ENCODE results near the gene CYP39A1. TPM values are rescaled to one million over a fixed set of nuclear protein-coding genes. Genes with fewer than 3 reads are reported as not detected.

The CYP39A1 gene, protein sequence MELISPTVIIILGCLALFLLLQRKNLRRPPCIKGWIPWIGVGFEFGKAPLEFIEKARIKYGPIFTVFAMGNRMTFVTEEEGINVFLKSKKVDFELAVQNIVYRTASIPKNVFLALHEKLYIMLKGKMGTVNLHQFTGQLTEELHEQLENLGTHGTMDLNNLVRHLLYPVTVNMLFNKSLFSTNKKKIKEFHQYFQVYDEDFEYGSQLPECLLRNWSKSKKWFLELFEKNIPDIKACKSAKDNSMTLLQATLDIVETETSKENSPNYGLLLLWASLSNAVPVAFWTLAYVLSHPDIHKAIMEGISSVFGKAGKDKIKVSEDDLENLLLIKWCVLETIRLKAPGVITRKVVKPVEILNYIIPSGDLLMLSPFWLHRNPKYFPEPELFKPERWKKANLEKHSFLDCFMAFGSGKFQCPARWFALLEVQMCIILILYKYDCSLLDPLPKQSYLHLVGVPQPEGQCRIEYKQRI
- 6.3 TPM for total RNA-seq

DNA sequence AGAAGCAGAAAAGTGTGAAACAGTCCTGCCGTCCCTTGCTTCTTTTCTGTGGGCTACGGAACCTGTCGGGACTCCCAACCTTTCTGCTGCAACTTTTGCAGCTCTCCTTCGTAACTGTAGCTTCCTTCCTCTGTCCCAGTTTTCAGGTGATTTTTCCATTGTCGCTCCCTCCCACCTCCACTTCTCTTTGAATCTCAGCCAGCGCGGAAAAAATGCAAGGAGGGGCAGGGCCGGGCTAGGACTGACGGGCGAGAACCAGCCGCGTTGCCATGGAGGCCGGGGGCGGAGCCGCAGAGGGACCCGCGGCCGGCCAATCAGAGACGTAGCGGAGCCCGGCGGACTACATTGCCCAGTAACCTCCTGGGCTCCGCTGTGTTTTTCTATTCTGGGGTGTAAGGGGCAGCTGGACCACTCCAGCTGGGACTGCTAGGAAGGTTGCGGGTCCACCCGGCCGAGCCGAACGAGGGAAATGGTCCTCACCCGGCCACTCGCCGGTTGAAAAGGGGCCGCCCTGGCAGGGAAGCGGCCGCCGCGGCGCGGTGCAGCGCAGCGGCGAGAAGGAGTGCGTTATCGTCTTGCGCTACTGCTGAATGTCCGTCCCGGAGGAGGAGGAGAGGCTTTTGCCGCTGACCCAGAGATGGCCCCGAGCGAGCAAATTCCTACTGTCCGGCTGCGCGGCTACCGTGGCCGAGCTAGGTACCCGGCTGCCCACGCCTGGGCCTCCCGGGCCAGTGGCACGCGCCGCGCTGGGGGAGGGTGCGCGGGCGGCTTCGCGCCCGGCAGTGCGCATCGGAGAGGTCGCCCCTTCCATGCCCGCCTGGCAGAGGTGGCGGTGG lies at the start of gene CYP39A1, which contains the start of gene SLC25A27:
TSS of gene CYP39A1 (minus strand) at position 216 of the 836 bp plus-strand sequence. CDS start 236 bp downstream, outside the sequence.
TSS of gene SLC25A27 (plus strand) at position 373 of the 836 bp plus-strand sequence. CDS start at position 591, 218 bp downstream.
- Histone ChIP-seq H3K4me1 (ENCODE audit: control insufficient read depth in 3 of 3, insufficient read depth in 3 of 3, low read length in 3 of 3) (peaks cover 4 to 19% (median 7%) of the 10 kb centered on the region in 3 donors), H3K36me3 (ENCODE audit: control insufficient read depth in 3 of 3, insufficient read depth in 3 of 3, low read length in 3 of 3) (peaks cover 0 to 3% (median 3%) of the 10 kb centered on the region in 3 donors), H3K9me3 (ENCODE audit: control insufficient read depth in 3 of 3, low read length in 3 of 3) (no peaks in the 10 kb centered on the region), H3K27ac (ENCODE audit: low read depth, low read length) (peak within 1 kb of the TSS; percentile 84), H3K9ac (ENCODE audit: low read depth in 1 of 3, low read length in 3 of 3) (peak within 1 kb of the TSS; percentile 79 to 87 (median 84)), H3K27me3 (ENCODE audit: control insufficient read depth in 3 of 3, insufficient read depth in 3 of 3, low read length in 3 of 3) (no peaks in the 10 kb centered on the region), H3K4me3 (ENCODE audit: low read length in 3 of 3) (peak within 1 kb of the TSS; percentile 91 to 98 (median 96))

DNA sequence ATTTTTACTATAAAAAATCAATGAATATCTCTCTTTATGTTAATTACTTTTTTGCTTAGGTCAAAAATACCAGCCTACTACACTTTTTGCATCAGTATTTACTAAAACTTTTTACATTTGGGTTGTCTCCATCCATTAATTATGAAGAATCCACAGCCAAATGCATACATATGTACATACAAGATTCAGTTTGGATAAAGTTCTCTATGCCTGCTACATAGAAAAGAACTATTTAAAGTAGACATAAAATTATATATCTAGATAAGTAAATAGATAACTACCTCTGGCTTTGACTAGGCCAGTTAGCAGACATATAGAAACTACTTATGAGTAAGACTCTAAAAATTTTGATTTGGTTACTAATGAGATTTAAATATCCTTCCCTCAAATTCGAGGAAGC lies 47.4 kb upstream of the CYP39A1 start:
- H3K4me1 ChIP-seq (ENCODE audit: control insufficient read depth in 3 of 3, insufficient read depth in 3 of 3, low read length in 3 of 3) = no peaks in the 10 kb centered on the region

DNA sequence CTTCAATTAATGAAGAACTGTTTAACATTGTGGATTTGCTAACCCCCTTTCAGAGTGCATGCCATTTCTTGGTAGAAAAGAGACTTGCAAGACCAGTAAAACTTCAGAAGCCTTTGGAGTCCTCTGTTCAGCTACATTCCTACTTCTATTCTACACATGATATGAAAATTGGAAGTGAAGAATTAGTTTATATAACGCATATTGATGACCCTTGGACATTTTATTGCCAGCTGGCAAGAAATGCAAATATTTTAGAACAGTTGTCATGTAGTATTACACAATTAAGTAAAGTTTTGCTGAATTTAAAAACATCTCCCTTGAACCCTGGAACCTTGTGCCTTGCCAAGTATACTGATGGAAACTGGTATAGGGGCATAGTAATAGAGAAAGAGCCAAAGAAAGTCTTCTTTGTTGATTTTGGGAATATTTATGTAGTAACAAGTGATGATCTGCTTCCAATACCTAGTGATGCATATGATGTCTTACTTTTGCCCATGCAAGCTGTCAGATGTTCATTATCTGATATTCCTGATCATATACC lies 38.4 kb upstream of the CYP39A1 start:
- no peak overlapping the region for H3K27ac ChIP-seq (ENCODE audit: low read depth, low read length)
- no peaks in the 10 kb centered on the region for H3K27me3 ChIP-seq (ENCODE audit: control insufficient read depth in 3 of 3, insufficient read depth in 3 of 3, low read length in 3 of 3)
- no peak overlapping the region for H3K4me3 ChIP-seq (ENCODE audit: low read length in 3 of 3)
- H3K9me3 ChIP-seq (ENCODE audit: control insufficient read depth in 3 of 3, low read length in 3 of 3) = no peaks in the 10 kb centered on the region
- no peak overlapping the region for H3K9ac ChIP-seq (ENCODE audit: low read depth in 1 of 3, low read length in 3 of 3)
- peaks cover 2 to 5% (median 3%) of the 10 kb centered on the region in 3 donors for H3K4me1 ChIP-seq (ENCODE audit: control insufficient read depth in 3 of 3, insufficient read depth in 3 of 3, low read length in 3 of 3)
- no peaks in the 10 kb centered on the region for H3K36me3 ChIP-seq (ENCODE audit: control insufficient read depth in 3 of 3, insufficient read depth in 3 of 3, low read length in 3 of 3)

More for the DNA sequence above, 47.4 kb upstream of the CYP39A1 start:
- no peak overlapping the region for H3K9ac ChIP-seq (ENCODE audit: low read depth in 1 of 3, low read length in 3 of 3)
- H3K27ac ChIP-seq (ENCODE audit: low read depth, low read length) = no peak overlapping the region
- peaks cover 0 to 2% (median 0%) of the 10 kb centered on the region in 3 donors for H3K36me3 ChIP-seq (ENCODE audit: control insufficient read depth in 3 of 3, insufficient read depth in 3 of 3, low read length in 3 of 3)
- no peaks in the 10 kb centered on the region for H3K9me3 ChIP-seq (ENCODE audit: control insufficient read depth in 3 of 3, low read length in 3 of 3)
- H3K4me3 ChIP-seq (ENCODE audit: low read length in 3 of 3) = no peak overlapping the region
- no peaks in the 10 kb centered on the region for H3K27me3 ChIP-seq (ENCODE audit: control insufficient read depth in 3 of 3, insufficient read depth in 3 of 3, low read length in 3 of 3)

DNA sequence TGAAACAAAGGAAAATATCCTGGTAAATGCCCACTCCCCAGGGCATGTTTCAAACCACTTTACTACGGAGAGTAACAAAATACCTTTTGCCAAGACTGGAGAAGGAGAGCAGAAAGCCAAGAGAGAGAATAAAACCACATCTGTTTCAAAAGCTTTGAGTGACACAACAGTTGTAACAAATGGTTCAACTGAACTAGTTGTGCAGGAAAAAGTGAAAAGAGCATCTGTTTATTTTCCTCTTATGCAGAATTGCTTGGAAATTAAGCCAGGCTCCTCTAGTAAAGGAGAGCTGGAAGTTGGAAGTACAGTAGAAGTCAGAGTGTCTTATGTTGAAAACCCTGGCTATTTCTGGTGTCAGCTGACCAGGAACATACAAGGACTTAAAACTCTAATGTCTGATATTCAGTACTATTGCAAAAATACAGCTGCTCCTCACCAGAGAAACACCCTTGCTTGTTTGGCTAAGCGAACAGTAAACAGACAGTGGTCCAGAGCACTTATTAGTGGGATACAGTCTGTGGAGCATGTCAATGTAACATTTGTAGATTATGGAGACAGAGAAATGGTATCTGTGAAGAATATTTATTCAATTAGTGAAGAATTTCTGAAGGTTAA lies 37.6 kb upstream of the CYP39A1 start:
- no peaks in the 10 kb centered on the region for H3K36me3 ChIP-seq (ENCODE audit: control insufficient read depth in 3 of 3, insufficient read depth in 3 of 3, low read length in 3 of 3)
- H3K27ac ChIP-seq (ENCODE audit: low read depth, low read length) = no peak overlapping the region
- no peaks in the 10 kb centered on the region for H3K27me3 ChIP-seq (ENCODE audit: control insufficient read depth in 3 of 3, insufficient read depth in 3 of 3, low read length in 3 of 3)
- H3K4me1 ChIP-seq (ENCODE audit: control insufficient read depth in 3 of 3, insufficient read depth in 3 of 3, low read length in 3 of 3) = peaks cover 2 to 5% (median 3%) of the 10 kb centered on the region in 3 donors
- no peak overlapping the region for H3K9ac ChIP-seq (ENCODE audit: low read depth in 1 of 3, low read length in 3 of 3)
- H3K9me3 ChIP-seq (ENCODE audit: control insufficient read depth in 3 of 3, low read length in 3 of 3) = no peaks in the 10 kb centered on the region
- H3K4me3 ChIP-seq (ENCODE audit: low read length in 3 of 3) = no peak overlapping the region

DNA sequence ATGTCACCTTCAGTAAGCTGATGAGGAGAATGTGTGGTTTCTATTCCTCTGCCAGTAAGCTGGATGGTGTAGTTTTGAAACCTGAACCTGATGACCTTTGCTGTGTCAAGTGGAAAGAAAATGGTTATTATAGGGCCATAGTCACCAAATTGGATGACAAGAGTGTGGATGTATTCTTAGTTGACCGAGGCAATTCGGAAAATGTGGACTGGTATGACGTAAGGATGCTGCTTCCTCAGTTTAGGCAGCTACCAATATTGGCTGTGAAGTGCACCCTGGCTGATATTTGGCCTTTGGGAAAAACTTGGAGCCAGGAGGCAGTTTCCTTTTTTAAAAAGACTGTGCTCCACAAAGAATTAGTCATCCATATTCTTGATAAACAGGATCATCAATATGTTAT lies 37.0 kb upstream of the CYP39A1 start:
- Histone ChIP-seq H3K9ac (ENCODE audit: low read depth in 1 of 3, low read length in 3 of 3) (no peak overlapping the region), H3K36me3 (ENCODE audit: control insufficient read depth in 3 of 3, insufficient read depth in 3 of 3, low read length in 3 of 3) (no peaks in the 10 kb centered on the region), H3K27ac (ENCODE audit: low read depth, low read length) (no peak overlapping the region), H3K9me3 (ENCODE audit: control insufficient read depth in 3 of 3, low read length in 3 of 3) (no peaks in the 10 kb centered on the region), H3K27me3 (ENCODE audit: control insufficient read depth in 3 of 3, insufficient read depth in 3 of 3, low read length in 3 of 3) (no peaks in the 10 kb centered on the region), H3K4me3 (ENCODE audit: low read length in 3 of 3) (no peak overlapping the region), H3K4me1 (ENCODE audit: control insufficient read depth in 3 of 3, insufficient read depth in 3 of 3, low read length in 3 of 3) (peaks cover 2 to 5% (median 3%) of the 10 kb centered on the region in 3 donors)

DNA sequence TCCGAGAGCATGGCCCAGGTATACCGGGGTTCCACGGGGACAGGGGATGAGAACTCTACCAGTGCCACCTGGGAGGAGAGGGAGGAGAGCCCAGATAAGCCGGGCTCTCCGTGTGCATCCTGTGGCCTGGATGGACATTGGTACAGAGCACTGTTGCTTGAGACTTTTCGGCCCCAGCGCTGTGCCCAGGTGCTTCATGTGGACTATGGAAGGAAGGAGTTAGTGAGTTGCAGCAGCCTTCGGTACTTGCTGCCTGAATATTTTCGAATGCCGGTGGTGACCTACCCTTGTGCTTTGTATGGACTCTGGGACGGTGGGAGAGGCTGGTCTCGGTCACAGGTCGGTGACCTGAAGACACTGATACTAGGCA lies 36.3 kb upstream of the CYP39A1 start:
- peaks cover 0 to 2% (median 0%) of the 10 kb centered on the region in 3 donors for H3K36me3 ChIP-seq (ENCODE audit: control insufficient read depth in 3 of 3, insufficient read depth in 3 of 3, low read length in 3 of 3)
- H3K4me3 ChIP-seq (ENCODE audit: low read length in 3 of 3) = no peak overlapping the region
- no peaks in the 10 kb centered on the region for H3K9me3 ChIP-seq (ENCODE audit: control insufficient read depth in 3 of 3, low read length in 3 of 3)
- no peak overlapping the region for H3K27ac ChIP-seq (ENCODE audit: low read depth, low read length)
- H3K9ac ChIP-seq (ENCODE audit: low read depth in 1 of 3, low read length in 3 of 3) = no peak overlapping the region
- H3K4me1 ChIP-seq (ENCODE audit: control insufficient read depth in 3 of 3, insufficient read depth in 3 of 3, low read length in 3 of 3) = peaks cover 2 to 5% (median 3%) of the 10 kb centered on the region in 3 donors
- H3K27me3 ChIP-seq (ENCODE audit: control insufficient read depth in 3 of 3, insufficient read depth in 3 of 3, low read length in 3 of 3) = no peaks in the 10 kb centered on the region

DNA sequence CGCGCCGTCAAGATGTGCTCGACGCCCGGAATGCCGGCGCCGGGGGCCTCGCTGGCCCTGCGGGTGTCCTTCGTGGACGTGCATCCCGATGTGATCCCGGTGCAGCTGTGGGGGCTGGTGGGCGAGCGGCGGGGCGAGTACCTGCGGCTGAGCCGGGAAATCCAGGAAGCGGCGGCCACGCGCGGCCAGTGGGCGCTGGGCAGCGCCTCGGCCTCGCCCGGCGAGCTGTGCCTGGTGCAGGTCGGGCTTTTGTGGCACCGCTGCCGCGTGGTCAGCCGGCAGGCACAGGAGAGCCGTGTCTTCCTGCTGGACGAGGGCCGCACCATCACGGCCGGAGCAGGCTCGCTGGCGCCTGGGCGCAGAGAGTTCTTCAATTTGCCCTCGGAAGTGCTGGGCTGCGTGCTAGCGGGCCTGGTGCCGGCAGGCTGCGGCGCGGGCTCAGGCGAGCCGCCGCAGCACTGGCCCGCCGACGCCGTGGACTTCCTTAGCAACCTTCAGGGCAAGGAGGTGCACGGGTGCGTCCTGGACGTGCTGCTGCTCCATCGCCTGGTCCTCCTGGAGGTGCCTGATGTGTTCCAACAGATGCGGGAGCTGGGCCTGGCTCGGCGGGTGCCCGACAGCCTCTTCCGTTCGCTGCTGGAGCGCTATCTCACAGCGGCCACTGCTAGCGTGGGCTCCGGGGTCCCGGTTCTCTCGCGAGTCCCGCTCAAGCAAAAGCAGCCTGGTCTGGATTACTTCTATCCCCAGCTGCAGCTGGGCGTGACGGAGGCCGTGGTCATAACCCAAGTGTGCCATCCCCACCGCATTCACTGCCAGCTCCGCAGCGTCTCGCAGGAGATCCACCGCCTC lies 35.7 kb upstream of the CYP39A1 start:
- Histone ChIP-seq H3K4me1 (ENCODE audit: control insufficient read depth in 3 of 3, insufficient read depth in 3 of 3, low read length in 3 of 3) (peaks cover 2 to 5% (median 3%) of the 10 kb centered on the region in 3 donors), H3K27me3 (ENCODE audit: control insufficient read depth in 3 of 3, insufficient read depth in 3 of 3, low read length in 3 of 3) (no peaks in the 10 kb centered on the region), H3K27ac (ENCODE audit: low read depth, low read length) (no peak overlapping the region), H3K4me3 (ENCODE audit: low read length in 3 of 3) (no peak overlapping the region), H3K9ac (ENCODE audit: low read depth in 1 of 3, low read length in 3 of 3) (no peak overlapping the region), H3K9me3 (ENCODE audit: control insufficient read depth in 3 of 3, low read length in 3 of 3) (no peaks in the 10 kb centered on the region), H3K36me3 (ENCODE audit: control insufficient read depth in 3 of 3, insufficient read depth in 3 of 3, low read length in 3 of 3) (peaks cover 0 to 2% (median 0%) of the 10 kb centered on the region in 3 donors)

DNA sequence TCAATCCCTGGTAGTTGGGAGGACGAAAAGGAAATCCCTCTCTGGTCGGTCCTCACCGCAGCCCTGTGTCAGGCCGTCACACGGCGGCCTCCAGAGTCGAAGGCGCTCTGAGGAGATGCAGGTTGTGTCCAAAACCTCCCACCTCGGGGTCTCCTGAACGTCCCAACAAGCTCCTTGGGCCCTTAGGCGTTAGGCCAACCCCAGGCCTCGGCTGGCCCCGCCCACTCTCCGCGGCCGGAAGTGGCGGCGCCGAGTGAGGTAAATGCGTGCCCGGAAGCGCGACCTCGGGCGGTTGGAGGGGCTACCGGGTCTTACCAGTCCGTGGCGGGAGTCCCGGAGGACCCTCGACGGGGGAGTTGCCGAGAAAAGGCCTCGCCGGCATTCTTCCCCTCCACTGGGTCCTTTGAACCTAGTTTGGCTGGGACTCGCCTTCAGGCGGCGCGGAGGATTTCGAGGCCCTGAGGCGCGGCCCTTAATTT lies 35.0 kb upstream of the CYP39A1 start, which contains the start of gene TDRD6:
TSS of gene TDRD6 (plus strand) at position 267 of the 479 bp plus-strand sequence. CDS start 244 bp downstream, outside the sequence.
- H3K27me3 ChIP-seq (ENCODE audit: control insufficient read depth in 3 of 3, insufficient read depth in 3 of 3, low read length in 3 of 3) = no peaks in the 10 kb centered on the region
- no peaks in the 10 kb centered on the region for H3K9me3 ChIP-seq (ENCODE audit: control insufficient read depth in 3 of 3, low read length in 3 of 3)
- H3K36me3 ChIP-seq (ENCODE audit: control insufficient read depth in 3 of 3, insufficient read depth in 3 of 3, low read length in 3 of 3) = peaks cover 0 to 2% (median 0%) of the 10 kb centered on the region in 3 donors
- H3K4me3 ChIP-seq (ENCODE audit: low read length in 3 of 3) = no peak within 1 kb of the TSS
- no peak within 1 kb of the TSS for H3K9ac ChIP-seq (ENCODE audit: low read depth in 1 of 3, low read length in 3 of 3)
- peaks cover 2 to 5% (median 3%) of the 10 kb centered on the region in 3 donors for H3K4me1 ChIP-seq (ENCODE audit: control insufficient read depth in 3 of 3, insufficient read depth in 3 of 3, low read length in 3 of 3)
- H3K27ac ChIP-seq (ENCODE audit: low read depth, low read length) = no peak within 1 kb of the TSS

All from skeletal muscle tissue (tissue), 4 donors.